Lung microvascular endothelial cell (primary cell): ENCODE data around the gene FGL2. TPM values are rescaled to one million over a fixed set of nuclear protein-coding genes. Genes with fewer than 3 reads are reported as not detected.
"Not testable (repeated sequence)": the region's sequence is repeated elsewhere in the genome, so short reads cannot be mapped to it uniquely, and the experiment has no call there.

Experiments
- DNase-seq, 2 donors: peaks; one replicate each; pipeline versions ENCODE4 v3.0.0 to v3.0.0-alpha.2; 2010; ENCODE audit warnings: low read depth in 2 of 2
- total RNA-seq: library from RNA; depleted of rRNA; stranded (reverse); fragments of >200 nt; gene quantifications from 2 replicates; pipeline ENCODE4 v1.2.1, GENCODE V29; 2014

Gene FGL2, protein sequence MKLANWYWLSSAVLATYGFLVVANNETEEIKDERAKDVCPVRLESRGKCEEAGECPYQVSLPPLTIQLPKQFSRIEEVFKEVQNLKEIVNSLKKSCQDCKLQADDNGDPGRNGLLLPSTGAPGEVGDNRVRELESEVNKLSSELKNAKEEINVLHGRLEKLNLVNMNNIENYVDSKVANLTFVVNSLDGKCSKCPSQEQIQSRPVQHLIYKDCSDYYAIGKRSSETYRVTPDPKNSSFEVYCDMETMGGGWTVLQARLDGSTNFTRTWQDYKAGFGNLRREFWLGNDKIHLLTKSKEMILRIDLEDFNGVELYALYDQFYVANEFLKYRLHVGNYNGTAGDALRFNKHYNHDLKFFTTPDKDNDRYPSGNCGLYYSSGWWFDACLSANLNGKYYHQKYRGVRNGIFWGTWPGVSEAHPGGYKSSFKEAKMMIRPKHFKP
- under 0.01 and 0.20 TPM in 2 replicates for total RNA-seq

DNA sequence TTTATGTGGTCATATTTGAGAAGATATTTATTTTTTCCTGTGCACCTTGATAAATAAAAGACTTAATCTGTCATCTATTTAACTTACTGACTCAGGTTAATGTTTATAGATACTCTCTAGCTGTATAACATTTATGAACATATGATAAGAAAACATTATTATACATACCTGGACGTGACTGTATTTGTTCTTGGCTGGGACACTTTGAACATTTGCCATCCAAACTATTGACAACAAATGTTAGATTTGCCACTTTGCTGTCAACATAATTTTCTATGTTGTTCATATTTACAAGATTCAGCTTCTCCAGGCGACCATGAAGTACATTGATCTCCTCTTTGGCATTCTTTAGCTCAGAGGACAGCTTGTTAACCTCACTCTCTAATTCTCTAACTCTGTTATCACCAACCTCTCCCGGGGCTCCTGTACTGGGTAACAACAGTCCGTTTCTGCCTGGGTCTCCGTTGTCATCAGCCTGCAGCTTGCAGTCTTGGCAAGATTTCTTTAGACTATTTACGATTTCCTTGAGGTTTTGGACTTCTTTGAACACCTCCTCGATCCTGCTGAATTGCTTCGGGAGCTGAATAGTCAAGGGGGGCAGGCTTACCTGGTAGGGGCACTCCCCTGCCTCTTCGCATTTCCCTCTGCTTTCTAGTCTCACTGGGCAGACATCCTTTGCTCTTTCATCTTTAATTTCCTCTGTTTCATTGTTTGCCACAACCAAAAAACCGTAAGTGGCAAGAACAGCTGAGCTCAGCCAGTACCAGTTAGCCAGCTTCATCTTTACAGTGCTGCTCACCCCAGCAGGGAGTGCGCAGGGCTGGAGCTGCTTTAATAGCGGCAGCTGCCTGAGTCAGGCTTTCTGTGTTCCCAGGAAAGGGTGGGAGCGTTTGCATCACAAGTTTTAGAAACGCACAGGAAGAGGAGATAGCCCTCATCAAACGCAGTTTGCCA lies at the start of gene FGL2:
Gene FGL2, minus strand, starts transcription at position 807 of the 954 bp plus-strand sequence. Its CDS starts 26 bp downstream, at position 781.
- DNase-seq: peak in 1 of 2 donors; percentile 62

DNA sequence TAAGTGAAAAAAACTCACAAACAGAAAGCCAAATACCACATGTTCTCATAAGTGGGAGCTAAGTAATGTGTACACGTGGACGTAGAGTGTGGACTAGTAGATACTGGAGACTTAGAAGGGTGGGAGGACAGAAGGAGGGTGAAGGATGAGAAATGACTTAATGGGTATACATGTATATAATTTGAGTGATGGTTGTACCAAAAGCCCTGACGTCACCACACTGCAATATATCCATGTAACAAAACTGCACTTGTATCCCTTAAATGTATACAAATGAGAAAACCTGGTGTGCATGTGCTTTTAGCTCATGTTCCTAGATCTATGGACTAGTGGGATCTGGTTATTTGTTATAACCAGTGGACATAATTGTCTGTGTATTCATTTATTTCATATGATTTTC lies 48.5 kb upstream of the FGL2 start:
- DNase-seq: no peak

DNA sequence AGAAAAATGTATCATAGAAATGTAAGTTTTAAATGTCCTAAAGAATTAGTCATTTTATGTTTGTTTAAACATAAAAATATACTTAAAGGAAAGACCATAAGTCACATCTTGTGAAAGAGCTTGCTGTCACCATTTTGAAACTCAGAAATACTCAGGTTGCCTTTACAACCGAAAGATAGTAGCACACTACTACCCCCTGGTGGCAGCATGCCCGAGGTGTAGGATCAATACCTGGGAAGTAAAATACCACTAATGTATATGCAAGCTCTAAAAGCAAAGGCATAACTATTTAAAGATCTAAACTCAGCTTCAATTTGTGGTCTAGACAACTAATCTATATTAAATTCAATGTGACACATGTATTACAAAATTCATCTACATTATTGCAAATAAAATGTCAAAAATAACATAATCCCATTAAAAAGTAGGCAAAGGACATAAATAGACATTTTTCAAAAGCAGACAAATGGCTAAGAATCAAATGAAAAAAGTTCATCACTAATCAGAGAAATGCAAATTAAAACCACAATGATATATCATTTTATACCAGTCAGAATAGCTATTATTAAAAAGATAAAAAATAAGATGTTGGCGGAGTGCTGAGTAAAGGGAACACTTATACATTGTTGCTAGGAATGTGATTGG lies 47.7 kb upstream of the FGL2 start:
- peak; percentile 76 to 86 for DNase-seq

DNA sequence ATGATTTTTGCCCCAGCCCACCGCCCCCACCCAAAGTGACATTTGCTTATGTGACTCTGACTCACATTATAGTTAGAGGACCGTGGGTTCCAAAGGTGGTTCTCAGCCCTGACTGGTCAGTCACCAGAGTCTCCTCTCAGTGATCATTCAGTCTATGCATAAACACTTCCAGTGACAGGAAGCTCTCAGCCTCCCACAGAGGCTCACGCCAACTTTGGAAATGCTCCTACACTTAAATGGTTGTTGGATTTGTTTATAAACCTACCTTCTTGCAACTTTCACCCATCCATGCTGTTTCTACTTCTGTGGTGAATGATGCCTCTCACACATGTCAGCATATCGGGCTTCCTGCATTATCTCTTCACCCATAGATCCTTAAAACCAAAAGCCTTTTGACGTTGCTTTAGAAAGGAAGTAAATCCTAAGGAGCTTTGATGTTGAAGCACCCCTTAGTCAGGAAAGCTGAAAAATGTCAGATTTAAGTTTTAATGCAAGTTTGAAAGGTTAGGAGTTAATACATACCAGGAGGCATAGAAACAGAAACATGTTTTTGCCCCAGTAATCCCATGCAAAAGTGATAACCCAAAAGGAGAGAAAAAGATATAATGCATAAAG lies 46.5 kb upstream of the FGL2 start:
- peak in 1 of 2 donors; percentile 9 for DNase-seq

DNA sequence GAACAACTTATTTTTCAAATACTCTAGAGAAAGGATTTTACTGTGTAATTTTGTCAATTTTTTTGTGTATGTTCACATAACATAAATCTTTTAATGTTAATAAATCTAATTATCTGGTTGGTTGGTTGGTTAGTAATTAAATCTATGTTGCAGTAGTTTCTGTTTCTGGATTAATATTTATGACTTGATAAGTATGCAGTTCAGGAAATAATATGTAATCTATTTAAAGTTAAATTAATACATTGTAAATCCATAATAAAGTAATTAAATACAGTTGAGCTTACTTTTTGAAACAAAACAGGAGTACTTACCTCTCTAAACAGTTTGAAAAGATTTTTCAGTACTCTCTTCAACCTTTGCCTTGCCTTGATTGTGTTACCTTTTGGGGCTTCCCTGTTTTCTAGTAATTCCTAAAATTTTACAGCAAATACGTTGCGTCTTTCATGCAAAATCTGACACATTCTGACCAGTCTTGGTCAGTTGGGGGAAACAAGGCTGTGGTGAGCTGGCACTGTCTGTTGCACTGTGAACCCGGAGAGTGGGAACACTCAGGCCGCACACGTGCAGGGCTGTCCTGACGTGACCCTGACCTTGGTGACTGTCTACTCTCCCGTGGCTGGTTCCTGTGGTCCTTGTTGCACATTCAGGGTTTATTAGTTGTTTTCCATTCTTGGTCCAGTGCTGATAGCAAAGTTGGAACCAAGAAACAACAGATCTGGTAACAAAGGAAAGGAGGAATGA lies 45.6 kb upstream of the FGL2 start:
- DNase-seq: peak in 1 of 2 donors; percentile 17

DNA sequence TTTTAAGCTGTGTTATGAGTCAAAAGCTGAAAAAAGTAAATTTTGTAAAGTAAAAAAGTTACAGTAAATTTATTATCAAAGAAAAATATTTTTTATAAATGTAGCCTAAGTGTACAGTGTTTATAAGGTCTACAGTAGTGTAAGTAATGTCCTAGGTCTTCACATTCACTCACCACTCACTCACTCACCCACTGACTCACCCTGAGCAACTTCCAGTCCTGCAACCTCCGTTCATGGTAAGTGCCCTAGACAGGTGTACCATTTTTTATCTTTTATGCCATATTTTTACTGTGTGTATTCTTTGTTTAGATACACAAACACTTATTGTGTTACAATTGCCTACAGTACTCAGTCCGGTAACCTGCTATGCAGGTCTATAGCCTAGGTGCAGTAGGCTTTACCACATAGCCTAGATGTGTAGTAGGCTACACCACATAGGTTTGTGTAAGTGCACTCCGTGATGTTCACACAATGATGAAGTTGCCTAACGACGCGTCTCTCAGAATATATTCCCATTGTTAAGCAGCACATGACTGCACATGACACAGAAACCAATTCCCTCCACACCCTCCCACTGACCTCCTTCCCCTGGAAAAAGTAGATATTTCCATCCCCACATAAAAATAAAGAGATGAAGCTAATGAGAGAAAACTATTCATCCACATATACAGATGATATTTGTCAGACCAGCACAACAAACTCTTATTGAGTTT lies 44.8 kb upstream of the FGL2 start:
- peak; percentile 11 to 49 for DNase-seq

DNA sequence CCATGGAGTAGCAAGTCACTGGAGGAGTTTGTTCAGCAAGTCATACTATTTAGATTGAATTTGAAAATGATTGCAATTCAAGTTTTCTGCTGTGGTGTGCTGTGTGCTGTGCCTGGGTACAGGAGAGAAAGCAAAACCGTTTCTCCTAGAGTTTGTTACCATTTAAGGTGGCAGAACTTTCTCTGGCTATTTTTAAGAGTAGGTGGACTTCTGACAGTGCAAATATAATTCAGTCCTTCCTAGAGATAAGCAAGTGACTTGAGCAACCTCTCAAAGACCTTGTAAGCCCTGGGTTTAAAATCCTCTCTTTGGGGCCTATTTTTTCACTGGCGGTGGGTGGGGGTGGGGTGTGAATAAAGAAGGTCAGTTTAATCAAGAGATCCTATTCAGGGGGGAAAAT lies 42.9 kb upstream of the FGL2 start:
- DNase-seq: no peak

DNA sequence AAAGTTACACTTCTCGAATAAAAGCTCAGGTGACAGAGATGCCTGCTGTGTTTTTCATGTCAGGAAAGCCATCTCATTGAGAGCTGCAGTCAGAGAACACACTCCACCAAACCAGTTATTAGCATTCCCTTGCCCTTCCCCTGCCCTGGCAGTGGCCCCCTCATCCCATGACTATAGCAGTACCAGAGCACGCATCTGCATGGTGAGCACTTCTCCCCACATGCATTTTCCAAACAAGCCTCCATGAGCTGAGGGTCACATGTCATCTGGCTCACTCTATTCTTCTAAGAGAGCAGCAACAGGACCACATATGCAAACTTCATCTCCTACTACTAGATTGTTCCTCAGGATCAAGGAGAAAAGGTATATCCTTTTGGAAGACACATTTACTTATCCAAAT lies 42.4 kb upstream of the FGL2 start:
- DNase-seq: no peak

DNA sequence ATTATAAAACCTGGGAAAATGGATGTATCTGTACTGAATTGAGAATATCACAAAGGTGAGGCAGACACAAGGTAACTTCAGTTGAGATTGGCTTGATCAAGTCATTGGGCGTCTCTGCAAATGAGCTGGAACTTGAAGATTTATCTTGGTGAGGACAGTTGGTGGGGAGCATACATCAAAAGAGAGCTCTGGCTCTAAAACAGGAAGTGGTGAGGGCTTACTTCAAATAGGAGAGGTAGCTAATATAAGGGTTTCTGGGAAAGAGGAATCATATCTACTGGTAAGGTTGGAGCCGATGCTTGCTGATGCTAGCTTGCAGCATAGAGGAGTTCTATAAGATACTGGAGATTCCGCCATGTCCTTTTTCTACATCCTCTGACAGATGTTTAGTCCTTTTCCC lies 39.9 kb upstream of the FGL2 start:
- DNase-seq: no peak

DNA sequence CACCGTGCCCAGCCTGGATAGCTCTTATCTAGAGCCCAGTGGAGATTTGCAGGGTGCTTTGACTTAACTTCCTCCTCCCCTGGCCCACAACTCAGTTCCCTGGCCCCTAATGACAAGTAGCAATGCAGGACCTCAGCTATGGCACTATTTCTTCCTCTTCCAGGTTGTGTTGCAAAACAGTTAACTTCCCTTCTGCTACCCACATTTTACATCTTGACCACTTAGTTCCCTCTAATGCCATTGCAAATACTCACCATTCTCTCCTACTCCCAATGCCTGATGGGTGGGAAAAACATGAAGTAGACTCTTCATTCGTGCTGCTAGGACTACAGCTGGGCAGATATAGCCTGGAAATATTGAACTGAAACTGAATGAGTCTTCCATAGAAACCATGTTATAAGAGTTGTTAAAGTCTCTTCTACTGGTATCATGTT lies 39.1 kb upstream of the FGL2 start:
- DNase-seq: no peak

DNA sequence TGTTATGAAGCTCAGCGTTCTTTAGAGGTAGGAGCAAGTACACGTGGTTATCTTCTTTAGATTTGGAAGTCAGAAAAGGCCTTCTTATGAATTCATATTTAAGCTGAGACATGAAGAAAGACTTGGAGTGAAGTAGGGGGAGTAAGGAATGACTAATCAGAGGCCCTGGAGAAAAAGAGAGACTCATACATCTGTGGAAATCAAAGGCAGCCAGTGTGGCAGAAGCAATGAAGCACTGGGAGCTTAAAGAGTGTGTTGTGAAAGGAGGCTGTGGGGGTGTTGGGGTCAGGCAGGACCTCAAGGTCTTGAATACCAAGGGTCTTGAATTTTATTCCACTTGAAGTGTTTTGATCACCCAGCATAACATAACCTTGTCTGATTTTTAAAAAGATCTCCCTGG lies 35.7 kb upstream of the FGL2 start:
- no peak for DNase-seq

DNA sequence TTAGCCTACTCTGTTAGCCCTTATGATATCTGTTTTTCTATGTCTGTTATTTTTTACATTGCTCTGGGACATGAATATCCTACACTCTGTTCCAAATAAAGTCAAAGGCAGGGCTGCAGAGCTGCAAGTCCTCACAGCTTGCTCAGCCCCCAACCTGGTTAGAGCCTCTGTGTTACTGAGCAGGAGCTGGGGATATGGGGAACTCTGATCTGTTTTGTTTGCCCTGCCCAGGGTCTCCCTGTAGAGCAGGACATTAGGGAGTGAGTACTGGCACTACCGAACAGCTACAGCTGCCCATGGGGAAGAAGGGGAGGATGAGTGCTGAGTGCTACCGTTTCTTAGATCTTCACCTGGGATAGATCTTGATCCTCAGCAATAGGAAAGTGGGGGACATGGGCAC lies 32.8 kb upstream of the FGL2 start:
- no peak for DNase-seq

DNA sequence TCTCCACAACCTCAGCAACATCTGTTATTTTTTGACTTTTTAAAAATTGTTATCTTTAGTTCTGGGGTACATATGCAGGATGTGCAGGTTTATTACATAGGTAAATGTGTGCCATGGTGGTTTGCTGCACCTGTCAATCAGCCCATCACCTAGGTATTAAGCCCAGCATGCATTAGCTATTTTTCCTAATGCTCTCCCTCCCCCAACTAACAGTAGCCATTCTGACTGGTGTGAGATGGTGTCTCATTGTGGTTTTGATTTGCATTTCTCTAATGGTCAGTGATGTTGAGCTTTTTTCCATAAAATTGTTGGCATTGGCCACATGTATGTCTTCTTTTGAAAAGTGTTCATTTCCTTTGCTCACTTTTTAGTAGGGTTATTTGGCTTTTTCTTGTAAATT lies 29.2 kb upstream of the FGL2 start:
- DNase-seq: not testable (repeated sequence)

DNA sequence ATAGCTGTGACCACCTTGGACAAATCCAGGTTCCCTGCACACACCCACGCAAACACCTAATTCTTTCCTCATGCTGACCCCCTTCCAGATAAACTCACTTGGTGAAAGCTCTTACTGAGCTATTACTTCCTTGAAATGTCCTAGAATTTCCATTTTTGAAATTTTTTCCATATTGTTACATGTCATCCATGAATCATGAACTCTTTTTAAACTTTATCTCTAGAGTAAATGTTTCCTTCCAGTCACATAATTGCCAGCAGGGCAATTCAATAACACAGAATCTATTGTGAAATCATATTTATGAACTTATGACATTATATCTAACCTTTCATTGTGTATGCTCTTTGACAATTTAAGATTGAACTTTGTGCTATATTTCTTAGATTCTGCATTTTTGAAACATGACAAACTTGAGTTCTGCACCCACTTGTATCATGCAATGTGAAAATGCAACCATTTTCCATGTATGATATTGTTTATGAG lies 26.8 kb upstream of the FGL2 start:
- peak; percentile 21 to 76 for DNase-seq

DNA sequence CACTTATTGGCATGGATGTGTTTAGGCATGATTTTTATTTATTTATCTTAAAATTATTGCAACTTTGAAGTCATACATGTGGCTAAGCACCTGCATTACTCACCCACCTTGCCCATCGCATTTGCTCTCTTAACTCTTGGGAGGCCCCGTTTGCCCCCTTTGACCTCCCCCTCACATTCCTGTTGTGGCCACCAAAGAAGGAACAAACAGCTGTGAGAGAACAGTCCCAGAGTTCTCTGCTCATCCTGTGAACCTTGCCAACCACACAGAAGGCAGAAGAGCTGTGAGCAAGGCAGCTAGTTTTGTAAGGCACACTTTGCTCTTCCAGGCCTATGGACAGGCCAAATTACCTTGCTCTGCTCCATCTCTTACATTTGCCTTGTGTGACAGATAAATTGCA lies 23.6 kb upstream of the FGL2 start:
- no peak for DNase-seq

DNA sequence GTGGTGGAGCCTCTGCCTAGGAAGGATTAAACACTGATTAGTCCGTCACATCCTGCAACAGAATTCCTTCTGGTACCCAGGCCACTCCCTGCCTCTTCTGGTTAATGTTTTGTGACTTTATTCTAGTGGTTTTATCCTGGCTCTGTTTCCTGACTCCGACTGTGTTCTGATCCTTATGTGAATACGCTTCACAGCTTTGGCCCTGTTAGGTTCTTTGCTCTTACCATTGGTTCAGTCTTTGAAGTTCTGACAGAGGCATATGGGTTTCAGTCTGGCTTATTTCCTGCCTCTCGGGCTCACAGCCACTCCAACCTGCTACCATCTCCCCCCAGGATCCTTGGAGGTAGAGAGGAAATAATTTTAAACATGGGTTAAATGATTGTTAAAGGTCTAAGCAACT lies 23.2 kb upstream of the FGL2 start:
- DNase-seq: no peak

DNA sequence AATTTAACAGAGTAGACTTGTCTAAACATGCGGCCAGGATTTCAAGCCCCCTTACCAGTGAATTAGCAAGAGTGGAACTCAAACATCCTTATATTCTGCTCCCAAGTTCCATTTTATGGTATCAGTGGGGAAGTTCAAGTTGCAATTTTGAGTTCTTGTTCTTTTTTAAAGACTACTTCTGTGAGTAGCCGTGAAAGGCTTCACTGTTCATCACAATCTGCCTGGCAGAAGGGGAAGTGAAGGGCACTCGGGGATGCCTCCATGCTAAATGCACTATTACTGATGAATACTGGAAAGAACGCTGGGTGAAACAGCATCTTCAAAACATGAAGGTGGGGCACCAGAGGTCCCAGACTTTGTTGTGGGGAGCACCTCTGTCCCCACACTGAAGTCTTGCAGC lies 22.4 kb upstream of the FGL2 start:
- no peak for DNase-seq

DNA sequence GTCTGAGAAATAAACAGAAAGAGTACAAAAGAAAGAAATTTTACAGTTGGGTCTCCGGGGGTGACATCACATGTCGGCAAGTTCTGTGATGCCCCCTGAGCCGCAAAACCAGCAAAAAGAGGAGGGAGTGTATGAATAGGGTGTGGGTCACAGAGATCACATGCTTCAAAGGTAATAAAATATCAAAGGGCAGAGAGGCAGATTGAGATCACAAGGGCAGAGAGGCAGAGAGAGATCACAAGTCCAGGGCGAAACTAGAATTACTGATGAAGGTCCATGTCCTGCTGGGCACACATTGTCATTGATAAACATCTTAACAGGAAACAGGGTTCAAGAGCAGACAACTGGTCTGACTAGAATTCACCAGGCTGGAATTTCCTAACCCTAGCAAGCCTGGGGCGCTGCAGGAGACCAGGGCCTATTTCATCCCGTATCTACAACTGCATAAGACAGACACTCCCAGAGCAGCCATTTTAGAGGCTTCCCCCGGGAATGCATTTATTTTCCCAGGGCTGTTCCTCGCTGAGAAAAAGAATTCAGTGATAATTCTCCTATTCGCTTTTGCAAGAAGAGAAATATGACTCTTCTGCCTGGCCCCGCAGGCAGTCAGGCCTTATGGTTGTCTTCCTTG lies 20.2 kb upstream of the FGL2 start:
- not testable (repeated sequence) for DNase-seq

DNA sequence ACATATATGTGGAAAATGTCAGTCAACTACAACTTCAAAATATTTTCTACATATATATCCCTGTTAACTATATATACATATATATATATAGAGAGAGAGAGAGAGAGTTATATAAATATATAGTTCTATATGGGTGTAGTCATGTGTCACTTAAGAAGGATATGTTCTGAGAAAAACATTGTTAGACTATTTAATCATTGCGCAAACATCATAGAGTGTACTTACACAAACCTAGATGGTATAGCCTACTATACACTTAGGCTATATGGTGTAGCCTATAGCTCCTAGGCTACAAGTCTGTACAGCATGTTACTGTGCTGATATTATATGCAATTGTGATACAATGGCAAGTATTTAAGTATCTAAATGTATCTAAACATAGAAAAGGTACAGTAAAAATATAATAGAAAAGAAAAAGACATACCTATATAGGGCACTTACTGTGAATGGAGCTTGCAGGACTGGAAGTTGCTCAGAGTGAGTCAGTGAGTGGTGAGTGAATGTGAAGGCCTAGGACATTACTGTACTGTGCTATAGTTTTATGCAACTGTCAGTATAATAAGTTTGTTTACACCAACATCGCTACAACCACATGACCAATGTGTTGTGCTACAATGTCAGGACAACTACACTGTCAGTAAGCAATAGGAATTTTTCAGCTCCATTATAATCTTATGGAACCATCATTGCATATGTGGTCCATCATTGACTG lies 18.0 kb upstream of the FGL2 start:
- DNase-seq: peak in 1 of 2 donors; percentile 50
